Measurements from ENCODE around the gene MYT1. TPM values are rescaled to one million over a fixed set of nuclear protein-coding genes. Genes with fewer than 3 reads are reported as not detected.

MYT1 gene
- total RNA-seq, 2 donors from 2014 or later: 2.4 to 4.5 TPM

- Mint-ChIP-seq H3K27ac (no peak overlapping the region), H3K4me3 (no peak overlapping the region), H3K27me3 (ENCODE audit: insufficient read depth) (no peaks in the 10 kb centered on the region), H3K4me1 (no peaks in the 10 kb centered on the region), H3K36me3 (ENCODE audit: low read depth) (peaks cover 16% of the 10 kb centered on the region), H3K9me3 (no peaks in the 10 kb centered on the region)
- no peak for TF ChIP-seq CTCF (conservative IDR thresholded peaks at IDR 0.05)
- Histone ChIP-seq H3K9ac (ENCODE audit: extremely low read depth, low read length, poor library complexity, severe bottlenecking) (no peak overlapping the region), H3K27me3 (ENCODE audit: control insufficient read depth, insufficient read depth, low read length, poor library complexity, severe bottlenecking) (no peaks in the 10 kb centered on the region), H3K4me3 (ENCODE audit: low read length) (no peak overlapping the region), H3K9me3 (ENCODE audit: control insufficient read depth, low read length) (no peaks in the 10 kb centered on the region), H3K27ac (ENCODE audit: low read depth, low read length) (no peak overlapping the region), H3K4me1 (ENCODE audit: control insufficient read depth, insufficient read depth, low read length) (no peaks in the 10 kb centered on the region), H3K36me3 (ENCODE audit: control insufficient read depth, insufficient read depth, low read length) (no peaks in the 10 kb centered on the region)
- 86 to 94% methylated on average over 8 to 11 of the region's 11 CpGs for WGBS, 2 experiments (ENCODE audit: insufficient coverage in 1 of 2, insufficient read length in 1 of 2)
- DNase-seq: no peak
Observed at GRCh38 chr20:64196847-64197306, 32.6 kb downstream of the MYT1 start.

- H3K27ac Mint-ChIP-seq: no peak overlapping the region
- H3K9me3 ChIP-seq (ENCODE audit: control insufficient read depth, low read length): no peaks in the 10 kb centered on the region
- no peak for TF ChIP-seq CTCF (conservative IDR thresholded peaks at IDR 0.05)
Observed at GRCh38 chr20:64198347-64198746, 34.1 kb downstream of the MYT1 start.

GRCh38 chr20:64199395-64199794 lies 35.1 kb downstream of the MYT1 start:
- no peak for DNase-seq
- Mint-ChIP-seq H3K4me1 (no peaks in the 10 kb centered on the region), H3K27ac (no peak overlapping the region), H3K27me3 (ENCODE audit: insufficient read depth) (no peaks in the 10 kb centered on the region), H3K4me3 (no peak overlapping the region), H3K9me3 (peaks cover 3% of the 10 kb centered on the region), H3K36me3 (ENCODE audit: low read depth) (peaks cover 22% of the 10 kb centered on the region)
- H3K9me3 ChIP-seq (ENCODE audit: control insufficient read depth, low read length): no peaks in the 10 kb centered on the region
- 91 to 94% methylated on average over 8 of the region's 8 CpGs for WGBS, 2 experiments (ENCODE audit: insufficient coverage in 1 of 2, insufficient read length in 1 of 2)
- no peaks in the 10 kb centered on the region for H3K27me3 ChIP-seq (ENCODE audit: control insufficient read depth, insufficient read depth, low read length, poor library complexity, severe bottlenecking)
- no peak overlapping the region for H3K4me3 ChIP-seq (ENCODE audit: low read length)
- H3K27ac ChIP-seq (ENCODE audit: low read depth, low read length): no peak overlapping the region
- H3K4me1 ChIP-seq (ENCODE audit: control insufficient read depth, insufficient read depth, low read length): no peaks in the 10 kb centered on the region
- H3K9ac ChIP-seq (ENCODE audit: extremely low read depth, low read length, poor library complexity, severe bottlenecking): no peak overlapping the region
- H3K36me3 ChIP-seq (ENCODE audit: control insufficient read depth, insufficient read depth, low read length): no peaks in the 10 kb centered on the region
- no peak for TF ChIP-seq CTCF (conservative IDR thresholded peaks at IDR 0.05)

More at GRCh38 chr20:64198347-64198746, 34.1 kb downstream of the MYT1 start:
- Histone ChIP-seq H3K4me3 (ENCODE audit: low read length) (no peak overlapping the region), H3K27me3 (ENCODE audit: control insufficient read depth, insufficient read depth, low read length, poor library complexity, severe bottlenecking) (no peaks in the 10 kb centered on the region), H3K9ac (ENCODE audit: extremely low read depth, low read length, poor library complexity, severe bottlenecking) (no peak overlapping the region), H3K4me1 (ENCODE audit: control insufficient read depth, insufficient read depth, low read length) (no peaks in the 10 kb centered on the region), H3K36me3 (ENCODE audit: control insufficient read depth, insufficient read depth, low read length) (no peaks in the 10 kb centered on the region), H3K27ac (ENCODE audit: low read depth, low read length) (no peak overlapping the region)
- Mint-ChIP-seq H3K4me1 (no peaks in the 10 kb centered on the region), H3K9me3 (peaks cover 3% of the 10 kb centered on the region), H3K4me3 (no peak overlapping the region), H3K27me3 (ENCODE audit: insufficient read depth) (no peaks in the 10 kb centered on the region), H3K36me3 (ENCODE audit: low read depth) (peaks cover 22% of the 10 kb centered on the region)
- 90 to 96% methylated on average over 6 to 9 of the region's 9 CpGs for WGBS, 2 experiments (ENCODE audit: insufficient coverage in 1 of 2, insufficient read length in 1 of 2)
- no peak for DNase-seq

Data from endodermal cell (in vitro differentiated cells).